ENCODE measurements around the gene KIAA0513. TPM values are rescaled to one million over a fixed set of nuclear protein-coding genes. Genes with fewer than 3 reads are reported as not detected.

The KIAA0513 gene, protein sequence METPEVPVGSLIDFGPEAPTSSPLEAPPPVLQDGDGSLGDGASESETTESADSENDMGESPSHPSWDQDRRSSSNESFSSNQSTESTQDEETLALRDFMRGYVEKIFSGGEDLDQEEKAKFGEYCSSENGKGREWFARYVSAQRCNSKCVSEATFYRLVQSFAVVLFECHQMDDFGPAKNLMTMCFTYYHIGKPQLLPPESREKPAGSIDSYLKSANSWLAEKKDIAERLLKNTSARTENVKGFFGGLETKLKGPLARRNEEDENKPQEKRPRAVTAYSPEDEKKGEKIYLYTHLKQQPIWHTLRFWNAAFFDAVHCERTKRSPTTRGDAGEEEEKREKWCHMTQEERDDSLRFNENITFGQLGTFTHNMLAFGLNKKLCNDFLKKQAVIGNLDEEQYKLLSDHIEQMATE
- 10 to 100 TPM; 14.7 to 15.8 TPM for total RNA-seq
- long read RNA-seq, donor 1, partial matches to known transcripts = 1 of 3 reads
- long read RNA-seq, donor 1, other reads (novel, unspliced or antisense) = 2 of 3 reads
- long read RNA-seq, donor 2, full-length matches to known transcripts = 3 of 8 reads
- long read RNA-seq, donor 2, partial matches to known transcripts = 0 of 8 reads
- long read RNA-seq, donor 2, other reads (novel, unspliced or antisense) = 5 of 8 reads

GRCh38 chr16:85027349-85027957 is at the start of gene KIAA0513:
KIAA0513 (plus strand) TSS chr16:85027795; CDS start chr16:85067072, 39,277 bp downstream.
- DNase-seq (ENCODE audit: low spot score) = peak; percentile 98
- intact Hi-C loops (cut with DNase I) = no loop called here

- intact Hi-C loops (cut with DNase I) = no loop called here
- no peak for DNase-seq (ENCODE audit: low spot score)
These were observed 48.1 kb upstream of the KIAA0513 start for GRCh38 chr16:84979516-84979915.

GRCh38 chr16:84982434-84982833 is 45.2 kb upstream of the KIAA0513 start:
- no peak for DNase-seq (ENCODE audit: low spot score)
- intact Hi-C loops (cut with DNase I) = no loop called here

DNA sequence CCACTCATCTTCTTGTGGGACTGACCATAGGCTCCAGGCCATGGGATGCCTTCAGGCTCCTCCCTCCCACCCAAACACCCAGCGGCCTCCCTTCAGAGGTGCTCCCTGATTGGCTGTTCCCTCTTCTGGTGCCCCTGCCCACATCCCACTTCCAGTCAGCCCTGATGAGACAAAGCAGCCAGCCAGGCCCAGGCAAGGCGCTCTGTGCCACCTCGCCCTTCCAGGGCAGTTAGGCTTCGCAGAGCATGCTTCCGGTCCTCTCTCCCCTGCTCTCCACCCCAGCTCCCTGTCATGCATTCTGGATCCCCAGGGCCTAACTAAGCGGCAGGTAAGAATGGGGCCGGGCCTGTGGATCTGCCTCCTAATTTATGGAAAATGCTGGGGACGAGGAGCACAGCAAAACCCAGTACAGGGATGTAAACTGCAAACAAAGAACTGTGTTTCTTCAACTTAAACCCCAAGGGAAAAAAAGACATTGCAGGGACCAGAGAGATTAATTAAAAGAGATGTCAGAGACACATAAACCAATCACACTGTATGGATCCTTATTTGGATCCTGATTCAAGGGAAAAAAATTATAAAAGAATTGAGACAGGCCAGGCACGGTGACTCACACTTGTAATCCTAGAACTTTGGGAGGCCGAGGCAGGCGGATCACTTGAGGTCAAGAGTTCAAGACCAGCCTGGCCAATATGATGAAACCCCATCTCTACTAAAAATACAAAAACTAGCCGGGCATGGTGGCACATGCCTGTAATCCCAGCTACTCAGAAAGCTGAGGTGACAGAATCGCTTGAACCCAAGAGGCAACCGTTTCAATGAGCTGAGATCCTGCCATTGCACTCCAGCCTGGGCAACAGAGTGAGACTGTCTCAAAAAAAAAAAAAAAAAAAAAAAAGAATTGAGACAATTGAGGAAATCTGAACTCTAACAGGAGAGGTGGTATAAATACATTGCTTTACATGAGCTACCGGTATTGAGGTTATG is 42.2 kb upstream of the KIAA0513 start:
- no peak for DNase-seq (ENCODE audit: low spot score)
- intact Hi-C loops (cut with DNase I) = no loop called here

- intact Hi-C loops (cut with DNase I) = no loop called here
- DNase-seq (ENCODE audit: low spot score) = no peak
These were observed 41.5 kb upstream of the KIAA0513 start for GRCh38 chr16:84986102-84986501.

- DNase-seq (ENCODE audit: low spot score) = no peak
- intact Hi-C loops (cut with DNase I) = no loop called here
These were observed 40.7 kb upstream of the KIAA0513 start for GRCh38 chr16:84986879-84987278.

DNA sequence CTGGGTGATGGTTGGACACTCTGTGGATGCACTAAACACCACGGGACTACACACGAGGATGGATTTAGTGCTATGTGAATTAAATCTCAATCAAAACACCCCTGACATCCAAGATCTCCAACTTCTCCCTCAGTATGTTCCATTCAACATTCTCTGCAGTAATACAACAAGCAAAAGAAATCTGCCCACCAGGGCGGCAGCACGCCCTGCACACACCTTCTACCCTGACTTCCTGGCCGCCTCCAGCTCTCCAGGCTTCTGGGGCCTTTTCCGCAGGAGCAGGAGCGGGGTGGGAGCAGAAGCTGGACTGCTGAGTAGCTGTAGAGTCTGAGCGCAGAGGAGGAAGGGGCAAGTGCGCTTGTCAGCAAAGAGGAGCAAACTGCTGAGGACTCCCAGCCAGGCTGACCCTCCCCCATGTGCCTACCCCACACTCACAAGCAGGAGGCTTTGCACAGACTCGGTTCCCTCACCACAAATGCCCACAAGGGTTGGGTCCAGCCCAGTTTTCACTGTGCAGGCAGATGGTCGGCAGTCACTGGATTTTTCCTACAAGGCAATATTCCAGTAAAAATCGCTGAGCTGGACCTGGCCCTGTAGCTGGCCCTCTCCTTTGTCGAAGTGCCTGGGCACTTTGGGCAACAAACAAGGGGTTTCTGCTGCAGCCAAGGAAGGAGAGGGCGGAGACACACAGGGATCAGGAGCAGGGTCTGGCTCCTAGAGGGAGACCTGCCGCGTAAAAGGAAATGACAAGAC is 39.1 kb upstream of the KIAA0513 start:
- intact Hi-C loops (cut with DNase I) = no loop called here
- no peak for DNase-seq (ENCODE audit: low spot score)

DNA sequence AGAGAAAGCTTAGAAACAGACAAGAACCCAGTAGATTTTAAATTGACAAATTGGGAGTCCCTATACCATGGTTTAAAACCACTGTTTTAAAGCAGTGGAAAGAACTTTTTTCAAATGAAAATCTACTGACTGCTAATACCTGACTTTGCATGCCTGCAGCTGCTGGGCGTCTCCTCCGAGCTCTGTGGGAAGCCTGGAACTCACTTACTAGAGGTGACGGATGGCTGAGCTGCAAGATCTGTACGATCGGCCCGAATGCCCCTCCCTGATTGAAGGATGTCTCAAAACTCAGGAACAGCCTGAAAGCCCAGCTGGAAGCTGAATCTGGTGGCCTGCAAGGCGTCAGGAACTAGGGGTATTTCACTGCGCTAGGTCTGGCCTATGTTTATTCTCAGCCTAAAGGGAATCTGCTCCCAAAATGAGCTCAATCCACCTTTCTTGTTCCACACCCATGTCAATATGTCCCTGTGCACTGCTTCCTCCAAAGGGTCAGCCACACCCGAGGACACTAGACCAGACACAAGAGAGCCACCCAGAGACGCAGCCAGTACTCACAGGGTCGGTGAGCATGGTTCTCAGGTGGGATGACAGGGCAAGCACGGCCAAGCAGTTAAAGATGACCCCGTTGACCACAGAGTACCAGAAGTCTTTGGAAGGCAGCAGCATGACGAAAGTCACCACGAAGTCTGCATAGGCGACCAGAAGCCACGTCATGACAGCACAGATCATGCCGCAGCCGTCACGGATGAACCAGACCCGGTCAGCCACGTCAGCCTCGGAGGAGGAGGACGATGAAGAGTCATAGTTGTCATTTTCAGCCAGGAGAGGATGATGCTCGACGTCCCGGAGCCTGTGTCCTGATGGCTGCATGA is 37.6 kb upstream of the KIAA0513 start:
- no peak for DNase-seq (ENCODE audit: low spot score)
- intact Hi-C loops (cut with DNase I) = no loop called here

GRCh38 chr16:84990782-84991181 is 36.8 kb upstream of the KIAA0513 start:
- DNase-seq (ENCODE audit: low spot score) = no peak
- intact Hi-C loops (cut with DNase I) = no loop called here

DNA sequence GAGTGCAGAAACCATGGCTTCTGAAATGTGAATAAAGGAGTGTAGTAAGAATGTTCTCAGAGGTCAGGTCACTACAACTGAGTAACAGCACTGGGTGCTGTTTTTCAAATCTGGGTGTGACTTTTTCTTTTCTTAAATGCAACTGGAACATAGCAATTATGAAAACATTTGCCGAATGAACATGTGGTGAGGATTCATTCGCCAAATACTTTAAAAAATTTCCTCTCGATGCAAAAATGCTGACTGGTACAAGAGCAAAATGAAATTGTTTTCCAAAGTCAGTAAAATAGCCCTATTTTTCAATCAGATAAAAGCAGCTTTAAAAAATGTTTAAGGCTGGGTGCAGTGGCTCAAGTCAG is 34.9 kb upstream of the KIAA0513 start:
- no peak for DNase-seq (ENCODE audit: low spot score)
- intact Hi-C loops (cut with DNase I) = no loop called here

DNA sequence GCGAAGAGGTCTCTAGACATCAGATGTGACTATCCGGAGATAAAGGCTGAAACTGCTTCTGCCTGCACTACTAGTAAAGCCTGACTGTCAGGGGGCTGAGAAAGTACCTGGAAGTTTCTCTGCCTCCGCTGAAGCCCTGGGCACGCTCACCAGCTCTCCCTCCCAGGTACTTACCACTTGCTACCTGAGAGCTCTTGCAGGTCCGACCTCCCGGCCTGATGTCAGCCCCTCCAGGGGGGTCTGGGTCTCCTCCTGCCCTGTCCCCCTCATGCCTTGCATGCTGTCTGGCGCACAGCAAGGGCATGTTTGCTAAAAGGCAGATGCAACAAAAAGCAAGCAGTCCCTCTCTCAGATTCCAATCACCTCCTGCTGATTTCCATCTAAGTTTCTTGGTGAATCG is 33.7 kb upstream of the KIAA0513 start:
- intact Hi-C loops (cut with DNase I) = no loop called here
- DNase-seq (ENCODE audit: low spot score) = no peak

DNA sequence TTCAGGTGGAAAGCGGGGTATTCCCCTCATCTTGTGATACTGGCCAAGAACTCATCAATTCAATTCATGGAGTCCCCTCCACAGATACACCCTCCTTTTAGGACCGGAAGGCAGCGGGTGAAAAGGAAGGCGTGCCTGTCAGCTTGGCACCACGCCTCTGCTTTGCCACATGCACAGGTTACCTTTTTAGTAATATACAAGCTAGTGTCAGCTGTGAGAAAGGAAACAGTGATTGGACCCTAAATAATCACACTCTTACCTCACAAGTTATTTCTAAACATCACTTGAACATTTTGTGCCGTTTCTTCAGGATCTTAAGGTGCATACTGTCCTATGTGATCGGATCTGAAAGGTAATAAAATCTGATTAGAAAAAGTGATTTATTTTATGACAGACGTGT is 31.9 kb upstream of the KIAA0513 start:
- intact Hi-C loops (cut with DNase I) = no loop called here
- no peak for DNase-seq (ENCODE audit: low spot score)

- intact Hi-C loops (cut with DNase I) = no loop called here
- no peak for DNase-seq (ENCODE audit: low spot score)
These were observed 31.2 kb upstream of the KIAA0513 start for GRCh38 chr16:84996365-84996764.

DNA sequence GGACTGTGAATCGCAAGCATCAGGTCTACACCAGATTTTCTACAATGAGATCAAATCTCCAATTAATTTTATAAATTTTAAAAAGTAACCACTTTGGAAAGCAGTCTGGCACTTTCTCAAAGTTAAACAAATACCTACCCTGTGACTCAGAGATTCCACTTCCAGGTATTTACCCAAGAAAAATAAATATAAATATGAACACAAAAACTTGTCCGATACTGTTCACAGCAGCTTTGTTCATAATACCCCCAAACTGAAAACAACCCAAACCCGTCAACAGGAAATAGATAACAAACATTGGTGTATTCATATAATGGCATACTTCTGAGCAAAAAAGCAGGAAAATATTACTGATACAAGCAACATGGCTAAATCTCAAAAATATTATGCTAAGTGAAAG is 28.4 kb upstream of the KIAA0513 start:
- intact Hi-C loops (cut with DNase I) = no loop called here
- DNase-seq (ENCODE audit: low spot score) = no peak

GRCh38 chr16:84999857-85000480 is 27.6 kb upstream of the KIAA0513 start:
- intact Hi-C loops (cut with DNase I) = no loop called here
- DNase-seq (ENCODE audit: low spot score) = no peak

- no peak for DNase-seq (ENCODE audit: low spot score)
- intact Hi-C loops (cut with DNase I) = no loop called here
These were observed 25.5 kb upstream of the KIAA0513 start for GRCh38 chr16:85002099-85002541.

DNA sequence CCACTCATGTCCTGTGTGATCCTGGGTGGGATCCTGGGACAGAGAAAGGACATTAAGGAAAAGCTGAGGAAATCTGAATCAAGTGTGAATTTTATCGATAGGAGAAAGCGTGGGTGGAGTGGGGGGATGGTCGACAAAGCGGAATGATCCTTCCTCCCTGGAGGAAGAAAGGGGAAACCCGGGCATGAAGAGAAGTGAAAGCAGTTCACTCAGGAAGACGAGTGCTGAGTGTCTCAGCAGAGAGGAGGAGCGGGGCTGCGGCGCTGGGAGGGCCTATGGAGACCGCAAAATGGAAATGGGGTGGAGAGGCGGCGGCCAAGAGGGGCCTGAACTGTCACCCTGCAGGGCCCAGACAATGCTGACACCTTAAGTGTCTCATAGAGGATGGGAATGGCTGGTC is 25.0 kb upstream of the KIAA0513 start:
- intact Hi-C loops (cut with DNase I) = no loop called here
- DNase-seq (ENCODE audit: low spot score) = no peak
